Keratinocyte (primary cell): ENCODE results near the gene SETD1B. TPM values are rescaled to one million over a fixed set of nuclear protein-coding genes. Genes with fewer than 3 reads are reported as not detected.

Experiments
- DNase-seq: peaks from one replicate; pipeline ENCODE4 v3.0.0-alpha.2; 2011; ENCODE audit warnings: low read depth, missing footprints, low spot score
- FAIRE-seq: peaks from 2 replicates; lab custom pipeline; 2011; peaks lifted over from hg19 to GRCh38; lab: Jason Lieb, UNC
- H2AFZ ChIP-seq: 2 replicates; pipeline ENCODE4 v1.6.0; 2012; ENCODE audit warnings: low read length, control low read depth, inconsistent platforms; ENCODE audit not compliant: control insufficient read depth
- H3K27ac ChIP-seq: 2 replicates; pipeline ENCODE4 v1.5.1; 2011; ENCODE audit warnings: low read length; ENCODE audit not compliant: control insufficient read depth, insufficient read depth
- H3K27me3 ChIP-seq: 3 replicates; pipeline ENCODE4 v1.6.0; 2011; ENCODE audit warnings: low read length; ENCODE audit not compliant: control insufficient read depth, insufficient read depth; ENCODE audit errors: extremely low read depth
- H3K36me3 ChIP-seq, 2 experiments: 2 replicates in 1 of 2; 3 replicates in 1 of 2; pipeline ENCODE4 v1.5.1; 2011; ENCODE audit warnings: low read length in 2 of 2, mild to moderate bottlenecking in 1 of 2; ENCODE audit not compliant: control insufficient read depth in 2 of 2, insufficient read depth in 2 of 2; ENCODE audit errors: extremely low read depth in 1 of 2
- H3K4me1 ChIP-seq: 3 replicates; pipeline ENCODE4 v1.5.1; 2011; ENCODE audit warnings: low read length; ENCODE audit not compliant: control insufficient read depth, insufficient read depth; ENCODE audit errors: extremely low read depth
- H3K4me2 ChIP-seq: 3 replicates; pipeline ENCODE4 v1.6.0; 2011; ENCODE audit warnings: low read depth, low read length; ENCODE audit not compliant: control insufficient read depth, insufficient read depth; ENCODE audit errors: extremely low read depth
- H3K4me3 ChIP-seq, 3 experiments: fragments of 200-600 bp in 1 of 3; sonication (generic) in 1 of 3; 2 replicates in 2 of 3; 3 replicates in 1 of 3; pipeline ENCODE4 v1.5.1; 2011 to 2016; ENCODE audit warnings: low read length in 3 of 3, mild to moderate bottlenecking in 3 of 3, control low read depth in 2 of 3, inconsistent platforms in 1 of 3, low read depth in 1 of 3, mixed read lengths in 1 of 3, mixed run types in 1 of 3, moderate library complexity in 1 of 3; ENCODE audit not compliant: control insufficient read depth in 2 of 3, insufficient read depth in 2 of 3; ENCODE audit errors: extremely low read depth in 1 of 3
- H3K79me2 ChIP-seq: 2 replicates; pipeline ENCODE4 v1.6.0; 2012; ENCODE audit warnings: low read length; ENCODE audit not compliant: control insufficient read depth, insufficient read depth
- H3K9ac ChIP-seq: 3 replicates; pipeline ENCODE4 v1.6.0; 2011; ENCODE audit warnings: low read length; ENCODE audit not compliant: control insufficient read depth, insufficient read depth; ENCODE audit errors: extremely low read depth
- H3K9me1 ChIP-seq: 3 replicates; pipeline ENCODE4 v1.6.0; 2011; ENCODE audit warnings: low read length; ENCODE audit not compliant: control insufficient read depth, insufficient read depth; ENCODE audit errors: extremely low read depth
- H3K9me3 ChIP-seq: 2 replicates; pipeline ENCODE4 v1.5.1; 2012; ENCODE audit warnings: low read depth, low read length; ENCODE audit not compliant: control insufficient read depth
- H4K20me1 ChIP-seq: 3 replicates; pipeline ENCODE4 v1.6.0; 2011; ENCODE audit warnings: low read length; ENCODE audit not compliant: control insufficient read depth, insufficient read depth; ENCODE audit errors: extremely low read depth
- CTCF ChIP-seq, 3 experiments: IDR thresholded peaks in 1 of 3; conservative IDR thresholded peaks in 1 of 3; optimal IDR thresholded peaks in 1 of 3; 2 replicates in 2 of 3; 3 replicates in 1 of 3; pipeline versions ENCODE3 to v1.5.1; 2011; ENCODE audit warnings: low read length in 3 of 3, mild to moderate bottlenecking in 3 of 3, moderate library complexity in 2 of 3, control low read depth in 1 of 3, inconsistent platforms in 1 of 3; ENCODE audit not compliant: insufficient read depth in 2 of 3; ENCODE audit errors: extremely low read depth in 1 of 3
- EZH2 ChIP-seq: IDR thresholded peaks from one replicate; pipeline ENCODE4 v1.6.1; 2012; ENCODE audit warnings: inconsistent platforms, mild to moderate bottlenecking, low read length, moderate library complexity
- dilution Hi-C: fragments of 300-500 bp; cut with MboI; formaldehyde crosslinking; loops from one replicate; pipeline ENCODE4 v1.7.0; 2020; ENCODE audit warnings: low sequenced_read_pairs; ENCODE audit not compliant: extremely low pct_ligation_motif_present
- polyA plus RNA-seq, 5 experiments: library from polyadenylated mRNA; depleted of rRNA in 3 of 5; stranded (reverse) in 3 of 5; stranded (forward) in 1 of 5; unstranded in 1 of 5; fragments of >200 nt; gene quantifications; 1 replicate in 1 of 5; 2 replicates in 3 of 5; 3 replicates in 1 of 5; pipeline versions ENCODE4 v1.2.1 to v1.2.3, GENCODE V29; 2011 to 2012; ENCODE audit warnings: missing spikeins in 2 of 5, low read depth in 1 of 5, low replicate concordance in 1 of 5

Gene SETD1B
- polyA plus RNA-seq, 1 donor (not counting 4 experiments of a cell fraction or from before 2014, with no cell fraction given): 0.72 TPM

GRCh38 chr12:121778567-121779421 lies 25.0 kb upstream of the SETD1B start:
- H3K27ac ChIP-seq: no peak overlapping the region
- H4K20me1 ChIP-seq: no peaks in the 10 kb centered on the region
- H3K36me3 ChIP-seq: peaks cover 0 to 6% of the 10 kb centered on the region in 2 experiments
- H3K9me1 ChIP-seq: no peaks in the 10 kb centered on the region
- dilution Hi-C loops: no loop called here
- no peaks in the 10 kb centered on the region for H3K79me2 ChIP-seq
- no peak overlapping the region for H3K4me2 ChIP-seq
- DNase-seq (no peak), FAIRE-seq (no peak)
- no peaks in the 10 kb centered on the region for H3K27me3 ChIP-seq
- no peak for TF ChIP-seq EZH2
- no peak for TF ChIP-seq CTCF (optimal IDR thresholded peaks at IDR 0.05 in 1 of 3, IDR thresholded peaks at IDR 0.05 in 1 of 3, conservative IDR thresholded peaks at IDR 0.05 in 1 of 3; ENCODE audit: extremely low read depth in 1 of 3, insufficient read depth in 2 of 3, low read length in 3 of 3)
- no peaks in the 10 kb centered on the region for H3K9me3 ChIP-seq
- peaks cover 15% of the 10 kb centered on the region for H3K4me1 ChIP-seq
- H3K4me3 ChIP-seq: no peak overlapping the region
- H2AFZ ChIP-seq: no peak overlapping the region
- H3K9ac ChIP-seq: no peak overlapping the region

- no peaks in the 10 kb centered on the region for H3K79me2 ChIP-seq
- H3K27ac ChIP-seq: no peak overlapping the region
- no peak overlapping the region for H3K4me2 ChIP-seq
- no peak overlapping the region for H2AFZ ChIP-seq
- no peak overlapping the region for H3K9ac ChIP-seq
- no peak for TF ChIP-seq EZH2
- TF ChIP-seq CTCF (optimal IDR thresholded peaks at IDR 0.05 in 1 of 3, IDR thresholded peaks at IDR 0.05 in 1 of 3, conservative IDR thresholded peaks at IDR 0.05 in 1 of 3; ENCODE audit: extremely low read depth in 1 of 3, insufficient read depth in 2 of 3, low read length in 3 of 3): no peak
- no peak overlapping the region for H3K4me3 ChIP-seq
- H4K20me1 ChIP-seq: no peaks in the 10 kb centered on the region
- dilution Hi-C loops: no loop called here
- FAIRE-seq (no peak), DNase-seq (no peak)
- no peaks in the 10 kb centered on the region for H3K9me1 ChIP-seq
- H3K4me1 ChIP-seq: peaks cover 18% of the 10 kb centered on the region
- peaks cover 0 to 6% of the 10 kb centered on the region in 2 experiments for H3K36me3 ChIP-seq
- H3K27me3 ChIP-seq: no peaks in the 10 kb centered on the region
- no peaks in the 10 kb centered on the region for H3K9me3 ChIP-seq
Measured at GRCh38 chr12:121779422-121779895, 24.4 kb upstream of the SETD1B start.
